H9 (cell line): ENCODE results near the gene EXOC3L4. TPM values are rescaled to one million over a fixed set of nuclear protein-coding genes. Genes with fewer than 3 reads are reported as not detected.
A peak's percentile ranks its signal among the peaks of the same experiment; 100 is the strongest.

Experiments
- DNase-seq: peaks from one replicate; pipeline ENCODE4 v3.0.0-alpha.2; 2017
- H2AFZ ChIP-seq: one replicate; pipeline ENCODE4 v1.6.1; 2013; ENCODE audit warnings: mild to moderate bottlenecking, low read length, control low read depth, moderate library complexity
- H2AK5ac ChIP-seq: 2 replicates; pipeline ENCODE4 v1.6.1; 2013; ENCODE audit warnings: low read length, control low read depth, mixed read lengths; ENCODE audit not compliant: insufficient read length
- H2BK120ac ChIP-seq: one replicate; pipeline ENCODE4 v1.6.1; 2013; ENCODE audit warnings: low read depth, mild to moderate bottlenecking, low read length, control low read depth, inconsistent platforms; ENCODE audit not compliant: poor library complexity, severe bottlenecking
- H2BK12ac ChIP-seq: 2 replicates; pipeline ENCODE4 v1.6.1; 2013; ENCODE audit warnings: low read length, control low read depth, mixed read lengths, low read depth; ENCODE audit not compliant: insufficient read length
- H2BK15ac ChIP-seq: 2 replicates; pipeline ENCODE4 v1.6.1; 2013; ENCODE audit warnings: low read depth, low read length, control low read depth
- H2BK20ac ChIP-seq: one replicate; pipeline ENCODE4 v1.6.1; 2013; ENCODE audit warnings: low read depth, mild to moderate bottlenecking, low read length, control low read depth, inconsistent platforms; ENCODE audit not compliant: poor library complexity, severe bottlenecking
- H2BK5ac ChIP-seq: 2 replicates; pipeline ENCODE4 v1.6.1; 2013; ENCODE audit warnings: low read length, control low read depth, mixed read lengths; ENCODE audit not compliant: insufficient read length
- H3K14ac ChIP-seq: 2 replicates; pipeline ENCODE4 v1.6.1; 2013; ENCODE audit warnings: low read length, control low read depth; ENCODE audit not compliant: insufficient read depth
- H3K18ac ChIP-seq: 2 replicates; pipeline ENCODE4 v1.6.1; 2013; ENCODE audit warnings: low read depth, mild to moderate bottlenecking, mixed read lengths, low read length, control low read depth; ENCODE audit not compliant: insufficient read length
- H3K23ac ChIP-seq: 2 replicates; pipeline ENCODE4 v1.6.1; 2013; ENCODE audit warnings: low read length, control low read depth, mixed read lengths, low read depth; ENCODE audit not compliant: insufficient read length
- H3K23me2 ChIP-seq: 2 replicates; pipeline ENCODE4 v1.6.1; 2013; ENCODE audit warnings: low read depth, mild to moderate bottlenecking, mixed read lengths, low read length, control low read depth; ENCODE audit not compliant: insufficient read length, poor library complexity, severe bottlenecking
- H3K27ac ChIP-seq: 2 replicates; pipeline ENCODE4 v1.5.1; 2013; ENCODE audit warnings: low read length, control low read depth, mixed read lengths, low read depth; ENCODE audit not compliant: insufficient read length
- H3K27me3 ChIP-seq: 2 replicates; pipeline ENCODE4 v1.6.1; 2013; ENCODE audit warnings: low read length, control low read depth, inconsistent platforms; ENCODE audit not compliant: insufficient read depth
- H3K4ac ChIP-seq: 2 replicates; pipeline ENCODE4 v1.6.1; 2013; ENCODE audit warnings: low read depth, mild to moderate bottlenecking, control low read depth, inconsistent platforms, low read length, moderate library complexity
- H3K4me1 ChIP-seq: 2 replicates; pipeline ENCODE4 v1.6.1; 2013; ENCODE audit warnings: low read length, control low read depth, inconsistent platforms; ENCODE audit not compliant: insufficient read depth
- H3K4me2 ChIP-seq: 2 replicates; pipeline ENCODE4 v1.6.1; 2013; ENCODE audit warnings: low read length, control low read depth, mixed read lengths; ENCODE audit not compliant: insufficient read length, insufficient read depth
- H3K56ac ChIP-seq: 2 replicates; pipeline ENCODE4 v1.6.1; 2013; ENCODE audit warnings: low read depth, mild to moderate bottlenecking, mixed read lengths, low read length, control low read depth; ENCODE audit not compliant: insufficient read length
- H3K79me1 ChIP-seq: 2 replicates; pipeline ENCODE4 v1.6.1; 2013; ENCODE audit warnings: low read depth, mild to moderate bottlenecking, moderate library complexity, low read length, control low read depth, inconsistent platforms; ENCODE audit not compliant: insufficient read depth, poor library complexity, severe bottlenecking
- H3K79me2 ChIP-seq: 2 replicates; pipeline ENCODE4 v1.6.1; 2013; ENCODE audit warnings: low read length, control low read depth, inconsistent platforms; ENCODE audit not compliant: insufficient read depth
- H3K9ac ChIP-seq: 2 replicates; pipeline ENCODE4 v1.6.1; 2013; ENCODE audit warnings: low read length, control low read depth, mixed read lengths; ENCODE audit not compliant: insufficient read length; ENCODE audit errors: extremely low read depth
- H3K9me3 ChIP-seq: one replicate; pipeline ENCODE4 v1.6.1; 2013; ENCODE audit warnings: low read depth, low read length, inconsistent platforms; ENCODE audit not compliant: control insufficient read depth
- H3T11ph ChIP-seq: one replicate; pipeline ENCODE4 v1.6.1; 2013; ENCODE audit warnings: mild to moderate bottlenecking, low read length, control low read depth, inconsistent platforms
- H4K20me1 ChIP-seq: one replicate; pipeline ENCODE4 v1.6.1; 2013; ENCODE audit not compliant: control insufficient read depth, insufficient read length, insufficient read depth
- H4K5ac ChIP-seq: 2 replicates; pipeline ENCODE4 v1.6.1; 2013; ENCODE audit warnings: low read depth, mild to moderate bottlenecking, mixed read lengths, low read length, control low read depth; ENCODE audit not compliant: insufficient read length
- H4K8ac ChIP-seq: replicated peaks from 2 replicates; pipeline ENCODE4 v1.6.1; 2013; ENCODE audit warnings: low read length, control low read depth, mixed read lengths, low read depth; ENCODE audit not compliant: insufficient read length
- H4K91ac ChIP-seq: 2 replicates; pipeline ENCODE4 v1.6.1; 2013; ENCODE audit warnings: low read depth, mild to moderate bottlenecking, moderate library complexity, mixed read lengths, low read length, control low read depth; ENCODE audit not compliant: insufficient read length
- H3K27ac Mint-ChIP-seq, 3 experiments: 2 replicates in 2 of 3; 3 replicates in 1 of 3; pipeline ENCODE4 v1.8.0; 2020 to 2021; ENCODE audit warnings: mixed read lengths in 3 of 3, mild to moderate bottlenecking in 1 of 3, moderate library complexity in 1 of 3
- H3K27me3 Mint-ChIP-seq: 2 replicates; pipeline ENCODE4 v1.8.0; 2021; ENCODE audit warnings: low read depth, mild to moderate bottlenecking, moderate library complexity, mixed read lengths
- H3K36me3 Mint-ChIP-seq, 3 experiments: 2 replicates in 2 of 3; 3 replicates in 1 of 3; pipeline ENCODE4 v1.8.0; 2020 to 2021; ENCODE audit warnings: low read depth in 3 of 3, mixed read lengths in 3 of 3; ENCODE audit not compliant: insufficient read depth in 1 of 3
- H3K4me1 Mint-ChIP-seq, 2 experiments: 2 replicates each; pipeline ENCODE4 v1.8.0; 2020; ENCODE audit warnings: mixed read lengths in 2 of 2
- H3K4me3 Mint-ChIP-seq, 2 experiments: 2 replicates in 1 of 2; 3 replicates in 1 of 2; pipeline ENCODE4 v1.8.0; 2020 to 2021; ENCODE audit warnings: mild to moderate bottlenecking in 2 of 2, mixed read lengths in 2 of 2, moderate library complexity in 1 of 2
- H3K9me3 Mint-ChIP-seq, 2 experiments: 2 replicates in 1 of 2; 3 replicates in 1 of 2; pipeline ENCODE4 v1.8.0; 2020; ENCODE audit warnings: mild to moderate bottlenecking in 2 of 2, mixed read lengths in 2 of 2, moderate library complexity in 1 of 2
- WGBS: extraction: QIAGEN DNeasy Blood & Tissue Kit; methylation state at CpG from one replicate; pipeline ENCODE4 v1.1.7; 2013; ENCODE audit warnings: missing lambda C conversion rate, low lambda C conversion rate, mixed read lengths; ENCODE audit not compliant: insufficient read length; ENCODE audit errors: extremely low coverage; 5-methylcytosine and 5-hydroxymethylcytosine counted together
- total RNA-seq: library from RNA; stranded (reverse); gene quantifications from 2 replicates; pipeline ENCODE4 v1.2.1, GENCODE V29; 2021
- TF ChIP-seq, protein P1 (sequence below): fragments of 200-600 bp; sonication (generic); conservative IDR thresholded peaks from 3 replicates; pipeline ENCODE4 v1.8.0; 2021; ENCODE audit warnings: antibody characterized with exemption, mild to moderate bottlenecking

Gene EXOC3L4
- total RNA-seq, 1 experiment from 2014 or later: 0.42 TPM

DNA sequence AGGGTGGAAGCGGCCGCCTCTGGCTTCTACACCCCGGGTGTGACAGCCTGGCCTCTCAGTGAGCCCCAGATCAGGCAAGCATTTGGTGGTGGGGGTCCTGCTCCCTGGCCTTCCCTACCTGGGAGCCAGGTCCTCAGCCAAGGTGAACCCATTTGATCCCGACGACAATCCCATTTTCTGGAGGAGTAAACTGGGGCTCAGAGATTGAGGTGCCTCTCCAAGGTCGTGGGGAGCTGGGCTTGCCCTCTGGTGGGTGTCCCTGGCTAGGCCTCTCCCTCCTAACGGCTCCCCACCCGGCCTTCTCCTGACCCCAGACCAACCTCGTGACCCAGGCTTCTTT lies 2.7 kb upstream of the EXOC3L4 start:
- no peaks in the 10 kb centered on the region for H3K79me1 ChIP-seq
- Mint-ChIP-seq H3K4me1 (peaks cover 15 to 31% of the 10 kb centered on the region in 2 experiments), H3K27me3 (peaks cover 10% of the 10 kb centered on the region), H3K9me3 (no peaks in the 10 kb centered on the region), H3K36me3 (no peaks in the 10 kb centered on the region), H3K27ac (no peak overlapping the region), H3K4me3 (peak overlapping the region; percentile 34 to 55; a peak in 2 of 5 replicates)
- H3K4ac ChIP-seq: no peak overlapping the region
- H2BK12ac ChIP-seq: no peak overlapping the region
- no peaks in the 10 kb centered on the region; the same call in 1 of the 2 replicates for H3K4me1 ChIP-seq
- no peak overlapping the region for H3K18ac ChIP-seq
- H2BK120ac ChIP-seq: no peak overlapping the region
- no peak overlapping the region for H2AFZ ChIP-seq
- no peak overlapping the region for H3K14ac ChIP-seq
- H2AK5ac ChIP-seq: no peak overlapping the region
- no peak overlapping the region for H4K91ac ChIP-seq
- no peak for DNase-seq
- H3K27me3 ChIP-seq: no peaks in the 10 kb centered on the region; the same call in 1 of the 2 replicates
- H2BK20ac ChIP-seq: no peak overlapping the region
- no peak overlapping the region for H3T11ph ChIP-seq
- H3K23ac ChIP-seq: no peak overlapping the region
- no peak overlapping the region for H3K56ac ChIP-seq
- H3K79me2 ChIP-seq: no peaks in the 10 kb centered on the region
- no peak overlapping the region for H2BK5ac ChIP-seq
- no CpG with 5 or more reads among the region's 9 CpGs for WGBS
- H3K23me2 ChIP-seq: peaks cover 4% of the 10 kb centered on the region
- TF ChIP-seq, protein P1, sequence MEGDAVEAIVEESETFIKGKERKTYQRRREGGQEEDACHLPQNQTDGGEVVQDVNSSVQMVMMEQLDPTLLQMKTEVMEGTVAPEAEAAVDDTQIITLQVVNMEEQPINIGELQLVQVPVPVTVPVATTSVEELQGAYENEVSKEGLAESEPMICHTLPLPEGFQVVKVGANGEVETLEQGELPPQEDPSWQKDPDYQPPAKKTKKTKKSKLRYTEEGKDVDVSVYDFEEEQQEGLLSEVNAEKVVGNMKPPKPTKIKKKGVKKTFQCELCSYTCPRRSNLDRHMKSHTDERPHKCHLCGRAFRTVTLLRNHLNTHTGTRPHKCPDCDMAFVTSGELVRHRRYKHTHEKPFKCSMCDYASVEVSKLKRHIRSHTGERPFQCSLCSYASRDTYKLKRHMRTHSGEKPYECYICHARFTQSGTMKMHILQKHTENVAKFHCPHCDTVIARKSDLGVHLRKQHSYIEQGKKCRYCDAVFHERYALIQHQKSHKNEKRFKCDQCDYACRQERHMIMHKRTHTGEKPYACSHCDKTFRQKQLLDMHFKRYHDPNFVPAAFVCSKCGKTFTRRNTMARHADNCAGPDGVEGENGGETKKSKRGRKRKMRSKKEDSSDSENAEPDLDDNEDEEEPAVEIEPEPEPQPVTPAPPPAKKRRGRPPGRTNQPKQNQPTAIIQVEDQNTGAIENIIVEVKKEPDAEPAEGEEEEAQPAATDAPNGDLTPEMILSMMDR: no peak
- no peak overlapping the region for H3K9ac ChIP-seq
- no peak overlapping the region for H4K8ac ChIP-seq
- H3K4me2 ChIP-seq: no peak overlapping the region
- H3K27ac ChIP-seq: no peak overlapping the region
- H3K9me3 ChIP-seq: no peaks in the 10 kb centered on the region
- H4K20me1 ChIP-seq: no peaks in the 10 kb centered on the region
- no peak overlapping the region for H2BK15ac ChIP-seq
- H4K5ac ChIP-seq: no peak overlapping the region
